NCI-H1930 (cell line): ENCODE measurements around the gene PBX3.

ENCODE experiments used
- DNase-seq, 2 experiments: peaks; one replicate each; lab custom pipeline; 2025; lab: John Stamatoyannopoulos, UW

The PBX3 gene

GRCh38 chr9:125997196-125997823 is 250.1 kb downstream of the PBX3 start:
- no peak for DNase-seq

GRCh38 chr9:125998837-125999503 is 251.8 kb downstream of the PBX3 start:
- DNase-seq, result no peak

- DNase-seq, result no peak
Observed at GRCh38 chr9:125999504-125999881, 252.3 kb downstream of the PBX3 start.

DNA sequence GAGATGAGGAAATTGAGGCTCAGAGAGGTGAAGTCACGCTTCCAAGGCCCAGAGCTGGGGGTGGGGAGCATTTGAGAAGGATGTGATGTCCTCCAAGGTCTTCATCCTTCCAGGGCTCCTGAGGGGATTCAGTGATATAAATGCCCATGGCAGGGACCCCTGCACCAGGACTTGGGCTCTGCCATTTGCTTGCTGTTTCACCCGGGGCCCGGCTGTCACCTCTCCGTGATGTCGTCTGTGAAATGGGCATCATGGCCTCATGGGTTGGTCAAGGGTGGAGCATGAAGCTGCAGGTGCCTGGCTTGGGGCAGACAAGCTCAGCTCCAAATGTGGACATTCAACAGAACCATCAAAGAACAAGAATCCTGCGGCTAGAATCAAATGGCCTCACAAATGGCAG is 253.1 kb downstream of the PBX3 start:
- DNase-seq, result no peak

GRCh38 chr9:126000731-126001580 is 253.8 kb downstream of the PBX3 start:
- no peak for DNase-seq

- DNase-seq, result no peak
Observed at GRCh38 chr9:126001581-126002225, 254.5 kb downstream of the PBX3 start.

DNA sequence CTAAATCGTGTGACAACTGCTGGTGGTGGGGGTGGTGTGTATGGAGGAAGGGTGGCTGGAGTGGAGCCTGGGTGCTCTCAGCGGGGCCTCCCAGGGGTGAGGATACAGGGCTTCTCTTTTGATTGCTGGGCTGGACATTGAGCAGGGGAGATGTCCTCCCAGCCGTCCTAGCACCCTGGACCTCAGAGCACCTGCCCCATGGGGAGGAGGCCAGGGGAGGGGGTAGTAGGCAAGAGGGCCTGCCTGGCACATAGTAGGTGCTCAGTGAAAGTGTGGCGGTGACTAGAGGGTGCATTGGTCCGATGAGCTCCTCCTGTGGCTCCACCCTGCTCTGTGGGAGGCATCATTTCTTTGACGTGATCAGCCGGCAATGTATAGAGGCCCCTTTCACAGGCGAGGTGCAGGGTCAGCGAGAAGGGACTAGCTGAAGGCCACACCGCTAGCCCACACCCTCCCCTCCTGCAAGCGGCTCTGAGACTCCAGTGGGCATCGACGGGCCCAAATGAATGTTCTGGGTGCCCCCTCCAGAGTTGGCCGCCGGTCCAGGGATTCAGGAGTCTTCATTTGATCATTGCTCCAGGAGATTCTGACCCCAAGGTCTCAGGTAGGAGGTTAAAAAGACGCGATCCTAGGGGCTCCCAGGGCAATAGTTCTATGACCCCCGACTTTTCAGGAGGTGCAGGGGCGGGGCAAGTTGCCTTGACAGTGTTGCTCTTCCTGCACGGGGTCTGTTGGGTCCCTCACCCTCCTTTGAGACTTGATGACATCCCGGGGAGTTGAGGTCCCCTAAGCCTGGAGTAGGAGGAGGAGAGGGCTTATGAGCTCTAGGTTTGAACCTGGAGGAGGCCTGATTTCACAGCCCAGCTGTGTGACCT is 255.5 kb downstream of the PBX3 start:
- DNase-seq, result no peak

DNA sequence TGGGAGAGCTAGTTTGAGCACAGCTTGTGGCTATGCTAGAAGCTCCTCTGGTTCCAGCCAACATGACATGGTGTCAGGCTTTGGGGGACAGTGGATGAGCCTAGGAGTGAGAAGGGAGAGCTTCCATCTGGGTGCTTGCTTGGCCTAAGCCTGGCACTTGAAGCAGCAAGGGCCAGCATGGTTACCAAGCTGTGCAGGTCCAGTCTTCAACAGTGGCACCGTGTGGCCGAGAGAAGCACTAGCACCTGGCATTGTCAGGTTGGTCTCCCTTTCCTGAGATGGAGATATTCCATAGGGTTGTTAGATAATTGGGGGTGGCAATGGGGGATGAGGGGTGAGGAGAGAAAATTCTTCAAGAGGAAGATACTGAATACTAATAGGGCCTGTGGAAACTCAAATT is 261.9 kb downstream of the PBX3 start:
- no peak for DNase-seq

DNA sequence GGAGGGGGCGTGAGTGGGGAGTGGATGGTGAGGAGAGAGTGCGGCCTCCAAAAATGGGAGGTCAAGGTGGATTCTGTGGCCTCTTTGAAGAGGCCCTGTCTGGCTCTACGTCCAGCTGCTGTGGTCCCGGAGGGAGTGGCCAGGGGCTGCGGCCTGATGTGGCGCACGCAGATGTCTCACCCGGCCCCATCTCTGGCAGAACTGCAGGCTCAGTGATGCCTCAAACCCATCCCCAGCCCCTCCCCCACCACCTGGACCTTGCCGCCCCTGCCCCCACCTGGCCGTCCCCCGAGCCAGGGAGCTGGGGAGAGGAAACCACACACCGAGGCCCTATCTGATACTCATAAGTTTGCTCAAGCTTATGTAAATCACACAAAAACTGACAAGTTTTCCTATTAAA is 267.6 kb downstream of the PBX3 start:
- DNase-seq, result no peak

DNA sequence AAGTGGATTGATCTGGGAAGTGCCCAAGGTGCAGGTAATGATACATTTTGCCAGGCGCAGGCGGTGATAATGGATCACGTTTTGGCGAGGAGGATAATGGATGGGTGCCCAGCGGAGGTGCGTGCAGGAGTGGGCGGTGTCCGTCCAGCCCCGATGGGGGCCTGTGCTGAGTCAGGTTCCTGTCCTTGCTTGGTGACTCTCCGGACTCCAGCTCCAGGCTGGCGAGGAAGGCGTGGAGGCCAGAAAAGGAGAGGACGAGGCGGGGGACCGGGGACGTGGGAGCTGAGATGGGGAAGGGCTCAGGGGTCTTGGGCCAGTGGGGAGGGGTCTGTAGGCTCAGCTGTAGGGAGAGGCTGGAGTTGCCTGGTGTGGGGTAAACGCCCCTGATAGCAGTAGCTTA is 268.3 kb downstream of the PBX3 start:
- no peak for DNase-seq

DNA sequence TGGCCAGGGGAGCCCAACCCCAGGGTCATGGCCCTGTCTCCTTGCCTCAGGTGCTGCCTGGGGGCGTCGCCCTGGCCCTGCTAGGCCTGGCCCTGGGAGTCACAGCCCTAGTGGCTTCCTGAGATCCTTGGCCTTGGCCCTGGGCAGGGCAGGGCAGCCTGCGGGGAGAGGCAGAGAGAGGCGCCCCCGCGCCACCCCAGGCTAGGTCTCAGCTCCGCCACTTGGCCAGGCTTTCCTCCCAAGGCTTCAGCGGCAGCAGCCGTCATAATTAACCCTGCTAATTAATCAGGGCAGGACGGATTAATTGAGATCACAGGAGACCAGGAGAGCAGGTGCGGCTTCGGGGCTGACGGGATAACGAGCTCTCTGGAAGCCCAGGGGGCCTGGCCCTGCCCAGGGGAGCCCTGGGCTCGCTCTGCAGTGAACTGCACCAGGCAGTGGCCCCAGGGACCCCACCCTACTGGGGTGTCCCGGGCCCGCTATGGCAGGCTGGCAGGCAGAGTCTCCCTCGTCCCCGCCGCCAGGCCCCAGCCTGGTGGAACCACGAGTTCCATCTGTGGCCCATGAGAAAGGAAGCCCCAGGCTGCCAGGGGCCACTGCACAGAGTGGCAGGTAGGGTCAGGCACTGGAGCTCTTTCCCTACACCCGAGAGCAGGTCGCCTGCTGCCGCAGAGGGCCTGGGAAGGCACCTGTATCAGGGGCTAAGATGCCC is 269.6 kb downstream of the PBX3 start:
- no peak for DNase-seq
